Measurements from ENCODE around the gene MMEL1.
"Not testable (repeated sequence)": the region's sequence is repeated elsewhere in the genome, so short reads cannot be mapped to it uniquely, and the experiment has no call there.

Gene MMEL1

DNA sequence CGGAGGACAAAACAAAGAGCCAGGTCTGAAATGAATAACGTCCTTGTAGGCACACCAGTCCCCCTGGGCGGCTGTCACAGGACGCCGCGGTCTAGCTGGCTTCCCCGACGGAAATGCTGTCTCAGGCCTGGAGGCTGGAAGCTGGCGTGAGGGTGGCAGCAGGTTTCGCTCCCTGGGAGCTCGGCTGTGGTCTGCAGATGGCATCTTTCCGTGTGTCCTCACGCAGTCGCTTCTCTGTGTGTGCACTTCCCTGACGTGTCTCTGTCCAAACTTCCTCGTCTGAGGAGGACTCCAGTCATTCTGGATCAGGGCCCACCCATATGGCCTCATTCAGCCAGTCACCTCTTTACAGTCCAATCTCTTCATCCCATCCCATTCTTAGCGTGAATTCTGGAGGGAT is 62.5 kb downstream of the MMEL1 start:
- DNase-seq (ENCODE audit: low spot score): no peak

- DNase-seq (ENCODE audit: low spot score): not testable (repeated sequence)
Observed at GRCh38 chr1:2569703-2570102, 63.1 kb downstream of the MMEL1 start.

DNA sequence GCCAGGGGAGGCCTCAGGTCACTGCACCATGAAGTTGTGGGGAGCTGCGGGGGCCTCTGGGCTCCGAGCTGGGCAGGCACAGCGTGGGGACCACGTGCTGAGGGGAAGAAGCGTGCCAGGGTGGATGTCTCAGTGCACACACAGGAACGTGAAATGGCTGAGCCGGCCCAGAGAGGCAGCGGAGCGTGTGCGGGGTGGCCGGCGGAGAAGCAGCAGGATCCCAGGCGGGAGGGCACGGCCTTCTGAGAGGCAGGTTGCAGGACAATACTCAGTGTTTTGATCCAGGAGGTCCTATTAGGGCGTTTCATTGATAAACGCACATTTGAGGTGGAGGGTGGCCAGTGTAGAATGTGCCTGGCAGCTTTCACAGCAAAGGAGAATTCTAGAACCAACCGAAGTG is 63.8 kb downstream of the MMEL1 start:
- no peak for DNase-seq (ENCODE audit: low spot score)

DNA sequence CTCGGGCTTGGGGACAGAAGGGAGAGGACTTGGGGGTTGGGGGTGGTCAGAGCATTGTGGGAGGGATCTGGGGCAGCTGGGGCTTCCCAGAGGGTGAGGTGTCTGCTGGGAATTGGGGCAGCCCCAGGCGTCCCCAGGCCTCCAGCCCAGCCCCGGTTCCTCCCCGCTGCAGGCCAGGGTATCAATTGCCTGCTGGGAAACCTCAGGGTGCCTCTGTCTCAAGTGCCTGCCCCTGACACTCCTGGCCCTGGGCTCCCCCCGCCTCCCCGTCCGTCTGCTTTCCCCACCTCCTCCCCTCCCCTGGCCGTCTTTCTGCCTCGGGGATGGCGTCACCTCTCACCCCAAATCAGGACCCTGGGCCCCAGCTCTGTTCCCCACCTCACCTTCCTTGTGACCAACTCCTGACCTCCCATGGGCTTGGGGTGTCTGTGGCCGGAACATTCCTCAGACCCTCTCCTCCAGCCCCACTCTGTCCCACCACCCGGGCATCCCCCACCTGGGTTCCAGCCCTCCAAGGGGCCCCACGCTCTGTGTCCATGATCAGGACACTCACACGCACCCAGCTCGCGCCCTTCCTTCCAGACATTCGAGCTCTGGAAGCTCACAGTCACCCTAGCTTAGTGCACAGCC is 64.5 kb downstream of the MMEL1 start:
- not testable (repeated sequence) for DNase-seq (ENCODE audit: low spot score)

- no peak for DNase-seq (ENCODE audit: low spot score)
Observed at GRCh38 chr1:2567083-2567679, 65.6 kb downstream of the MMEL1 start.

DNA sequence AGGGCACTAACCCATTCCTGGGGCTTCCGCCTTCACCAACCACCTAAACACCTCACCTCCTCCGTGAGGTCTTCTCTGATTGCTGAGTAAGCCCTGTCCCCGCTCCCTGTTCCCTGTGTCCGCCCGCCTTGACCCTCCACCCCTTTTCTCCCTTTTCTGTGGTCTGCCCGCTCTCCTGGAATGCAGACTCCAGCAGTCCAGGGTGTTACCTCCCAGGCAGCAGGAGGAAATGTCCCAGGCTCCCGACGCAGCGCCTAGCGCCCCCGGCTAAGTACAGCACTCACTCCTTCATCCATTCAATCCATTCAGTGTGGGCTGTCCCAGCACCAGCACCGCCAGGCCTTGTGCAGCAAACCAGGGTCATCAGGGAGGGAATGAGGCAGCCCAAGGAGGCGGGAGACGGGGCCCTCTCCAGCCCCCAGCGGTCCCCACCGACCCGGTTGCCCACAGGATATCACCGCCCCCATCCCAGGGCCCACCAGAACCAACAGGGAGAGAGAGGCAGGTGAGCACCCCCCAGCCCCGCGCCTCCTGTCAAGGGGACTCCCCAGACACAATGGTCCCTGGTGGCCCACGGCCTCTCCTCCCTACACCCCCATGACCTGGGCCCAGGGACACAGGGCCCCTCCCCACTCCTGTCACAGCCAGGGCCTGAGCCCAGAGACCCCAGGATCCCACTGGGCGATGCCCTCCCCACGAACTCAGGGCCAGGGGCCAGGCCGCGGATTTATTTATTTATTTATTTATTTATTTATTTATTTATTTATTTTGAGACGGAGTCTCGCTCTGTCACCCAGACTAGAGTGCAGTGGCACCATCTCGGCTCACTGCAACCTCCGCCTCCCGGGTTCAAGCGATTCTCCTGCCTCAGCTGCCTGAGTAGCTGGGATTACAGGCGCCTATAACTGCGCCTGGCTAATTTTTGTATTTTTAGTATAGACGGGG is 66.4 kb downstream of the MMEL1 start:
- DNase-seq (ENCODE audit: low spot score): no peak

GRCh38 chr1:2564815-2565374 is 67.9 kb downstream of the MMEL1 start:
- peak; percentile 22 for DNase-seq (ENCODE audit: low spot score)

- DNase-seq (ENCODE audit: low spot score): no peak
Observed at GRCh38 chr1:2564006-2564814, 68.6 kb downstream of the MMEL1 start.

- DNase-seq (ENCODE audit: low spot score): peak; percentile 26
Observed at GRCh38 chr1:2563205-2563604, 69.6 kb downstream of the MMEL1 start.

- DNase-seq (ENCODE audit: low spot score): peak; percentile 29
Observed at GRCh38 chr1:2561898-2562895, 70.6 kb downstream of the MMEL1 start.

DNA sequence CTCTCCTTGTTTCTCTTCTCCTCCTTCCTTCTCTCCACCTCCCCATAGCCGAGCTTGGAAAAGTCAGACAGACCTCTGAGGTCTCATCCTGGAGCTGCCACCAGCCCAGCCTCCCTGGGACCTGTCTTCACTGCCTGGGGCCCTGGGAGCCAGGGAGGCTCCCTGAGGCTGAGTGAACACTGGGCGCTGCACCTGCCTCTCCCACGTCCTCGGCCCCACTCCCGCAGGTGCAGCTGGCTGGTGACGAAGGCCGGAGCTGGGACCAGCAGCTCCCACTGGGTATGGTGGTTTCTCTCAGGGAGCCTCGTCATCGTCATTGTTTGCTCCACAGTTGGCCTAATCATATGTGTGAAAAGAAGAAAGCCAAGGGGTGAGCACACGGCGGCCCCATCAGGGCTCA is 71.4 kb downstream of the MMEL1 start:
- DNase-seq (ENCODE audit: low spot score): no peak

DNA sequence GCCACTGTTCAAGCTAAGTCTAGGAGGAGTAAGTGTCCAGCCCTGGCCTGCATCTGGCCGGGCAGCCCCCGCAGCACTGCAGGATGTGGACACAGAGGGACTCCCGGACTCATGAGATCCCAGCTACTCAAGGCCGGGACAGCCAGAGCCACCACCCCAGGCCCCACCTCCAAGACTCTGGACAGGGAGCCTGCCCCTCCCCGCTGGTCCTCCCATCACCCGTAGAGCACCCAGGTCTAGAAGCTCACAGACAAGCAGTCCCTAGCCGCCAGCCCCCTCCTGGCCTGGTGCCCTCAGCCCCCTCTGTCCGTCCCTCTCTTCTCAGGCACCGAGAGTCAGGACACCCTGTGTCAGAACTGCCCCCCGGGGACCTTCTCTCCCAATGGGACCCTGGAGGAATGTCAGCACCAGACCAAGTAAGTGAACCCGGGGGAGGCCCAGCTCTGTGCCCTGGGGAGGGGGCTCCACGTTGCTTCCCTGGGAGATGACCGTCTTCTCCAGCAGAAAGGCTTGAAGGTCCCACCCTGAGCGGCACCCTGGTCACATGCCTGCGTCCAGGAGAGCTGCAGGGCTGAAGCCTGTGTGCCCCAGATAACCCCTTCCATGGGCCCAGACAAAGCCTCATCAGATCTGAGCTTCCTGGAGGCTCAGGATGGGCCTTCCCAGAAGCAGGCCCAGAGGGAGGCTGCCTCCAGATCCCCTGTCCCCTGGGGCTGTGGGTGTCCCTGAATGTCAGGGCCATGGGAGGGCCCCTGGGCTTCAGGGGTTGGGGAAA is 72.3 kb downstream of the MMEL1 start:
- peak; percentile 25 for DNase-seq (ENCODE audit: low spot score)

DNA sequence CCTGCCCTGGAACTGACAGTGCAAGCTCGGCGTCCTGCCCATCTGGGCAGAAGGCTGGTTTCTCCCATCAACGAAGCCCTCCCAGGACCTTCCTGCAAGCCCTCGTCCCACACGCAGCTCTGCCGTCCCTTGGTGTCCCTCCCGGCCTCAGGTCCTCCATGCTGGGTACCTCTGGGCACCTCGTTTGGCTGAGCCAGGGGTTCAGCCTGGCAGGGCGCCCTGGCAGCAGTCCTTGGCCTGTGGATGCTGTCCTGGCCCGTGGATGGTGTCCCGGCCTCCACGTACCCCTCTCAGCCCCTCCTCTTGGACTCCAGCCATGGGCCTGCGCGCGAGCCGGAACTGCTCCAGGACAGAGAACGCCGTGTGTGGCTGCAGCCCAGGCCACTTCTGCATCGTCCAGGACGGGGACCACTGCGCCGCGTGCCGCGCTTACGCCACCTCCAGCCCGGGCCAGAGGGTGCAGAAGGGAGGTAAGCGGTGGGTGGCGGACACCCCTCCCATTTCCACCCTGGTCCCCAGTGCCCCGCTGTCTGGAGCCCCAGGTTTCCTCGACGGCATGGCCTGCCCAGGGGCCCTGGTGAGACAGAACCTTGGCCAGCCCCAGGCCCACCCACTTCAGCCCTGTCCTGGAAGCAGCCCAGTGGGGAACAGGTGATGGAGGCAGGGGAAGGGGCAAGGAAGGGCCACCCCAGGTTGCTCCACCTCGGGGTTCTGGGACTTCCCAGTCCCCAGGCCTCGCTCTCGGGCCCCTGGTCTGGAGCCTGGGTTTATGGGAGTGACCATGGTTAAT is 73.1 kb downstream of the MMEL1 start:
- DNase-seq (ENCODE audit: low spot score): peak; percentile 26

GRCh38 chr1:2558861-2559260 is 74.0 kb downstream of the MMEL1 start:
- DNase-seq (ENCODE audit: low spot score): no peak

- no peak for DNase-seq (ENCODE audit: low spot score)
Observed at GRCh38 chr1:2558420-2558819, 74.4 kb downstream of the MMEL1 start.

- no peak for DNase-seq (ENCODE audit: low spot score)
Observed at GRCh38 chr1:2557482-2558400, 75.1 kb downstream of the MMEL1 start.

GRCh38 chr1:2556678-2557481 is 75.9 kb downstream of the MMEL1 start:
- DNase-seq (ENCODE audit: low spot score): no peak
